ENCODE measurements around the gene PLEKHJ1. TPM values are rescaled to one million over a fixed set of nuclear protein-coding genes. Genes with fewer than 3 reads are reported as not detected.

The PLEKHJ1 gene
- total and polyA plus RNA-seq, 2 of the 13 experiments (the other 11 are each of a cell fraction or from before 2014, with no cell fraction given): 70.5 to 130 TPM

DNA sequence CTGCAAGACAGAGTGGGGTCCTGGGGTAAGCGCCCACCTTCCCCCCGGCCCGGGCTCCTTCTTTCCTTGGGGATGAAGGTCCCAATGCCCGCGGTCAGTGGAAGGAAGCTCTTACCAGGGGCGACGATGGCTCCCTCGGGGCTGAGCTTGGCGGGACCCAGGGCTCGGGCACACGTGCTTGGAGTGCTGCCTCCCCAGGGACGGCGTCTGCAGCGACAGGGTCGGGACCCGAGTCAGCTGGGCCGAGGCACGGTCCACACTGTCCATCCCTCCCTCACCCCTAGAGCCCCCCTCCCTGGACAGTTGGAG, 16.6 kb upstream of the PLEKHJ1 start (continued):
- TF ChIP-seq, protein P1, sequence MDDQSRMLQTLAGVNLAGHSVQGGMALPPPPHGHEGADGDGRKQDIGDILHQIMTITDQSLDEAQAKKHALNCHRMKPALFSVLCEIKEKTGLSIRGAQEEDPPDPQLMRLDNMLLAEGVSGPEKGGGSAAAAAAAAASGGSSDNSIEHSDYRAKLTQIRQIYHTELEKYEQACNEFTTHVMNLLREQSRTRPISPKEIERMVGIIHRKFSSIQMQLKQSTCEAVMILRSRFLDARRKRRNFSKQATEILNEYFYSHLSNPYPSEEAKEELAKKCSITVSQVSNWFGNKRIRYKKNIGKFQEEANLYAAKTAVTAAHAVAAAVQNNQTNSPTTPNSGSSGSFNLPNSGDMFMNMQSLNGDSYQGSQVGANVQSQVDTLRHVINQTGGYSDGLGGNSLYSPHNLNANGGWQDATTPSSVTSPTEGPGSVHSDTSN (CRISPR knock-in tag; IDR thresholded peaks at IDR 0.05; ENCODE audit: borderline replicate concordance): no peak
- TF ChIP-seq ZNF589 (CRISPR knock-in tag; conservative IDR thresholded peaks at IDR 0.05): peak; percentile 42; the same call in 1 of the 2 replicates
- no peak for TF ChIP-seq ZNF556 (CRISPR knock-in tag; IDR thresholded peaks at IDR 0.05; ENCODE audit: borderline replicate concordance)
- 0 out of 2 replicates have a peak, but pooled peaks have one; percentile 32 for TF ChIP-seq KAT7 (CRISPR knock-in tag; IDR thresholded peaks at IDR 0.05; ENCODE audit: borderline replicate concordance)
- no peak for TF ChIP-seq ZNF841 (CRISPR knock-in tag; IDR thresholded peaks at IDR 0.05; ENCODE audit: borderline replicate concordance)
- TF ChIP-seq, protein P2, sequence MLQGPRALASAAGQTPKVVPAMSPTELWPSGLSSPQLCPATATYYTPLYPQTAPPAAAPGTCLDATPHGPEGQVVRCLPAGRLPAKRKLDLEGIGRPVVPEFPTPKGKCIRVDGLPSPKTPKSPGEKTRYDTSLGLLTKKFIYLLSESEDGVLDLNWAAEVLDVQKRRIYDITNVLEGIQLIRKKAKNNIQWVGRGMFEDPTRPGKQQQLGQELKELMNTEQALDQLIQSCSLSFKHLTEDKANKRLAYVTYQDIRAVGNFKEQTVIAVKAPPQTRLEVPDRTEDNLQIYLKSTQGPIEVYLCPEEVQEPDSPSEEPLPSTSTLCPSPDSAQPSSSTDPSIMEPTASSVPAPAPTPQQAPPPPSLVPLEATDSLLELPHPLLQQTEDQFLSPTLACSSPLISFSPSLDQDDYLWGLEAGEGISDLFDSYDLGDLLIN (CRISPR knock-in tag; IDR thresholded peaks at IDR 0.05; ENCODE audit: borderline replicate concordance): no peak
- no peak for TF ChIP-seq DPF2 (CRISPR knock-in tag; IDR thresholded peaks at IDR 0.05; ENCODE audit: borderline replicate concordance, low read depth)
- no peak for TF ChIP-seq ZNF549 (CRISPR knock-in tag; IDR thresholded peaks at IDR 0.05)
- no peak for TF ChIP-seq ZSCAN22 (CRISPR knock-in tag; IDR thresholded peaks at IDR 0.05)
- no peak for TF ChIP-seq GPN1 (CRISPR knock-in tag; IDR thresholded peaks at IDR 0.05; ENCODE audit: borderline replicate concordance)
- TF ChIP-seq, protein P3, sequence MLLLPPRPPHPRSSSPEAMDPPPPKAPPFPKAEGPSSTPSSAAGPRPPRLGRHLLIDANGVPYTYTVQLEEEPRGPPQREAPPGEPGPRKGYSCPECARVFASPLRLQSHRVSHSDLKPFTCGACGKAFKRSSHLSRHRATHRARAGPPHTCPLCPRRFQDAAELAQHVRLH (CRISPR knock-in tag; IDR thresholded peaks at IDR 0.05; ENCODE audit: borderline replicate concordance, low read depth): peak; percentile 19; the same call in 1 of the 2 replicates
- no peak for TF ChIP-seq MEF2D (CRISPR knock-in tag; IDR thresholded peaks at IDR 0.05)
- TF ChIP-seq, protein P4, sequence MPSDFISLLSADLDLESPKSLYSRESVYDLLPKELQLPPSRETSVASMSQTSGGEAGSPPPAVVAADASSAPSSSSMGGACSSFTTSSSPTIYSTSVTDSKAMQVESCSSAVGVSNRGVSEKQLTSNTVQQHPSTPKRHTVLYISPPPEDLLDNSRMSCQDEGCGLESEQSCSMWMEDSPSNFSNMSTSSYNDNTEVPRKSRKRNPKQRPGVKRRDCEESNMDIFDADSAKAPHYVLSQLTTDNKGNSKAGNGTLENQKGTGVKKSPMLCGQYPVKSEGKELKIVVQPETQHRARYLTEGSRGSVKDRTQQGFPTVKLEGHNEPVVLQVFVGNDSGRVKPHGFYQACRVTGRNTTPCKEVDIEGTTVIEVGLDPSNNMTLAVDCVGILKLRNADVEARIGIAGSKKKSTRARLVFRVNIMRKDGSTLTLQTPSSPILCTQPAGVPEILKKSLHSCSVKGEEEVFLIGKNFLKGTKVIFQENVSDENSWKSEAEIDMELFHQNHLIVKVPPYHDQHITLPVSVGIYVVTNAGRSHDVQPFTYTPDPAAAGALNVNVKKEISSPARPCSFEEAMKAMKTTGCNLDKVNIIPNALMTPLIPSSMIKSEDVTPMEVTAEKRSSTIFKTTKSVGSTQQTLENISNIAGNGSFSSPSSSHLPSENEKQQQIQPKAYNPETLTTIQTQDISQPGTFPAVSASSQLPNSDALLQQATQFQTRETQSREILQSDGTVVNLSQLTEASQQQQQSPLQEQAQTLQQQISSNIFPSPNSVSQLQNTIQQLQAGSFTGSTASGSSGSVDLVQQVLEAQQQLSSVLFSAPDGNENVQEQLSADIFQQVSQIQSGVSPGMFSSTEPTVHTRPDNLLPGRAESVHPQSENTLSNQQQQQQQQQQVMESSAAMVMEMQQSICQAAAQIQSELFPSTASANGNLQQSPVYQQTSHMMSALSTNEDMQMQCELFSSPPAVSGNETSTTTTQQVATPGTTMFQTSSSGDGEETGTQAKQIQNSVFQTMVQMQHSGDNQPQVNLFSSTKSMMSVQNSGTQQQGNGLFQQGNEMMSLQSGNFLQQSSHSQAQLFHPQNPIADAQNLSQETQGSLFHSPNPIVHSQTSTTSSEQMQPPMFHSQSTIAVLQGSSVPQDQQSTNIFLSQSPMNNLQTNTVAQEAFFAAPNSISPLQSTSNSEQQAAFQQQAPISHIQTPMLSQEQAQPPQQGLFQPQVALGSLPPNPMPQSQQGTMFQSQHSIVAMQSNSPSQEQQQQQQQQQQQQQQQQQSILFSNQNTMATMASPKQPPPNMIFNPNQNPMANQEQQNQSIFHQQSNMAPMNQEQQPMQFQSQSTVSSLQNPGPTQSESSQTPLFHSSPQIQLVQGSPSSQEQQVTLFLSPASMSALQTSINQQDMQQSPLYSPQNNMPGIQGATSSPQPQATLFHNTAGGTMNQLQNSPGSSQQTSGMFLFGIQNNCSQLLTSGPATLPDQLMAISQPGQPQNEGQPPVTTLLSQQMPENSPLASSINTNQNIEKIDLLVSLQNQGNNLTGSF (CRISPR knock-in tag; IDR thresholded peaks at IDR 0.05): peak; percentile 89; the same call in 1 of the 2 replicates
- TF ChIP-seq AGO2 (optimal IDR thresholded peaks at IDR 0.05; ENCODE audit: low read depth, low read length): no peak
- TF ChIP-seq CEBPG (CRISPR knock-in tag; IDR thresholded peaks at IDR 0.05): no peak
- no peak for TF ChIP-seq UBTF (CRISPR knock-in tag; IDR thresholded peaks at IDR 0.05)
- no peak for TF ChIP-seq RFXANK (CRISPR knock-in tag; IDR thresholded peaks at IDR 0.05)
- TF ChIP-seq MED8 (CRISPR knock-in tag; IDR thresholded peaks at IDR 0.05; ENCODE audit: insufficient replicate concordance): no peak
- TF ChIP-seq HMG20B (CRISPR knock-in tag; conservative IDR thresholded peaks at IDR 0.05): no peak
